ENCODE measurements around the gene CCS. TPM values are rescaled to one million over a fixed set of nuclear protein-coding genes. Genes with fewer than 3 reads are reported as not detected.
A peak's percentile ranks its signal among the peaks of the same experiment; 100 is the strongest.

CCS gene
- total and polyA plus RNA-seq, 7 experiments from 2014 or later, result 32.8 to 63.5 (median 42.5) TPM

DNA sequence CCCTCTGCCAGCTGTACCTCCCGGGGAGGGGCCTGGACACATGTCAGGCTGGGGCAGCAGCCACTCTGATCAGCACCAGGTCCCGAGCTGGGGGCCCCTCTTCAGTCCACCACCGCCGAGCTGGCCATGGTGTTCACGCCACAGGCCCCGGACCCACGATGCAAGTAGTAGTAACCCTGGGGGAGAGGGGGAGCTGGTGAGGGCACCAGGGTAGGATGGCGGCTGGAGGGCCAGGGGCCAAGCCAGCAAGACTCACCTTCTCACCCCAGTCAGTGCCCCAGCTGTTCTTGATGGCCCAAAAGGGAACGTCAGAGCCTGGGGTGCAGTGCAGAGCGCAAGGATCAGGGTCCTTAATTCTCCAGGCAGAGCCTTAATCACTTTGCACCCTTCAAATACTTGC lies 29.2 kb upstream of the CCS start:
- CTCF ChIA-PET, result interaction anchor here (0.6 kb wide), 1 partner anchor 45 kb away, joined by 5 read pairs; no protein-coding TSS in a partner anchor
- POLR2A ChIA-PET, result no interaction called here
- peaks cover 0 to 3% (median 0%) of the 10 kb centered on the region in 5 donors for H3K36me3 Mint-ChIP-seq
- Histone ChIP-seq H3K4me3 (ENCODE audit: low read length) (no peak overlapping the region), H3K27me3 (ENCODE audit: control insufficient read depth in 2 of 2, insufficient read depth in 2 of 2, low read length in 2 of 2) (no peaks in the 10 kb centered on the region), H3K27ac (ENCODE audit: low read depth, low read length) (no peak overlapping the region), H3K4me1 (ENCODE audit: control insufficient read depth in 2 of 2, insufficient read depth in 2 of 2, low read length in 2 of 2) (peaks cover 0 to 10% of the 10 kb centered on the region in 2 donors), H3K9me3 (ENCODE audit: control insufficient read depth in 2 of 3, low read length in 3 of 3) (no peaks in the 10 kb centered on the region), H3K36me3 (ENCODE audit: control insufficient read depth in 2 of 3, insufficient read depth in 3 of 3, low read length in 3 of 3) (no peaks in the 10 kb centered on the region)
- intact Hi-C loops (cut with micrococcal nuclease), result no loop called here
- ATAC-seq, result no peak
- H3K9me3 Mint-ChIP-seq, result no peaks in the 10 kb centered on the region
- no peak overlapping the region for H3K27ac Mint-ChIP-seq
- peaks cover 2 to 15% (median 11%) of the 10 kb centered on the region in 7 donors for H3K4me1 Mint-ChIP-seq
- no peak overlapping the region for H3K4me3 Mint-ChIP-seq
- no peak for DNase-seq
- H3K27me3 Mint-ChIP-seq, result peaks cover 0 to 27% (median 1%) of the 10 kb centered on the region in 5 donors

DNA sequence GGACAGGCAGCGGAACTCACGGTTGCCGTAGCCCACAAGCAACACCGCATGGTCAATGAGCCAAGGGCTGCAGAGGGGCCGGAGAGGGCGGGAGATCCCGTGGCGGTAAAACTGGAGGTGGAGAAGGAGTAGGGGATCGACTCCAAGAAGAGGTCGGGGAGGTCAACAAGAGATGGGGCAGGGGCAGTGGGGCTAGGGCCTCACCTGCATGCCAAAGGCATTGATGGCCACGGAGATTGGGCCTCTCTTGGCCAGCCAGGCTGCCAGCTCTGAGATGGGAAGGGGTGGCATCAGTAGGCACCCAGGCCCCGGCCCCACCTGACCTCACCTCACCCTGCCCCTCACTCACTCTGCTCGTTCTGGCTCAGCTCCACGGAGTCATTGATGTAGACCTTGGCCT lies 28.4 kb upstream of the CCS start:
- peak overlapping the region in 1 of 10 donors; percentile 75 for H3K4me3 Mint-ChIP-seq
- intact Hi-C loops (cut with micrococcal nuclease), result no loop called here
- no peak overlapping the region for H3K27ac Mint-ChIP-seq

DNA sequence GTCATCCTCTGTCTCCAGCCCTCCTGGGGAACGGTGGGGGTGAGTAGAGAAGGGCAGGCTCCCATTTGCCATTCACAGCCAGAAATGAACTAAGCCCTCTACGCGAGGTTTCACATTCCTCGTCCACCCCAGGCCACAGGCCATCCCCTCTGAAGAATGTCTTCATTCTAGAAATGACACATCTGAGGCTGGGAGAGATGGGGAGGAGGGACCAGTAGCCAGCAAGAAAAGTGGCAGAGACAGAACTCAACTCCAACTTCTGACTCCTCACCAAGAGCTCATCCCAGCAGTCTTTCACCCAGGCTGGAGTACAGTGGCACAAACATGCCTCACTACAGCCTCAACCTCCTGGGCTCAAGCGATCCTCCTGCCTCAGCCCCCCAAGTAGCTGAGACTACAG lies 28.0 kb upstream of the CCS start:
- Histone ChIP-seq H3K27me3 (ENCODE audit: control insufficient read depth in 2 of 2, insufficient read depth in 2 of 2, low read length in 2 of 2) (no peaks in the 10 kb centered on the region), H3K36me3 (ENCODE audit: control insufficient read depth in 2 of 3, insufficient read depth in 3 of 3, low read length in 3 of 3) (no peaks in the 10 kb centered on the region), H3K4me1 (ENCODE audit: control insufficient read depth in 2 of 2, insufficient read depth in 2 of 2, low read length in 2 of 2) (peaks cover 0 to 6% of the 10 kb centered on the region in 2 donors), H3K4me3 (ENCODE audit: low read length) (no peak overlapping the region), H3K9me3 (ENCODE audit: control insufficient read depth in 2 of 3, low read length in 3 of 3) (no peaks in the 10 kb centered on the region), H3K27ac (ENCODE audit: low read depth, low read length) (no peak overlapping the region)
- CTCF ChIA-PET, result no interaction called here
- ATAC-seq, result no peak
- POLR2A ChIA-PET, result interaction anchor here (1.1 kb wide), 1 partner anchor 19 kb away, joined by 3 read pairs; the partner anchor contains the start of genes ACTN3 and ZDHHC24
- intact Hi-C loops (cut with micrococcal nuclease), result no loop called here
- peaks cover 0 to 3% (median 0%) of the 10 kb centered on the region in 5 donors for H3K36me3 Mint-ChIP-seq
- peaks cover 2 to 13% (median 8%) of the 10 kb centered on the region in 7 donors for H3K4me1 Mint-ChIP-seq
- peaks cover 0 to 31% (median 0%) of the 10 kb centered on the region in 5 donors for H3K27me3 Mint-ChIP-seq
- H3K4me3 Mint-ChIP-seq, result no peak overlapping the region
- H3K9me3 Mint-ChIP-seq, result no peaks in the 10 kb centered on the region
- no peak for DNase-seq
- no peak overlapping the region for H3K27ac Mint-ChIP-seq

More for the DNA sequence above, 28.4 kb upstream of the CCS start:
- POLR2A ChIA-PET, result no interaction called here
- Mint-ChIP-seq H3K4me1 (peaks cover 2 to 13% (median 8%) of the 10 kb centered on the region in 7 donors), H3K36me3 (peaks cover 0 to 3% (median 0%) of the 10 kb centered on the region in 5 donors), H3K9me3 (no peaks in the 10 kb centered on the region), H3K27me3 (peaks cover 0 to 29% (median 0%) of the 10 kb centered on the region in 5 donors)
- no peak overlapping the region for H3K4me3 ChIP-seq (ENCODE audit: low read length)
- ATAC-seq (no peak), DNase-seq (no peak)
- no peak overlapping the region for H3K27ac ChIP-seq (ENCODE audit: low read depth, low read length)
- no peaks in the 10 kb centered on the region for H3K9me3 ChIP-seq (ENCODE audit: control insufficient read depth in 2 of 3, low read length in 3 of 3)
- H3K36me3 ChIP-seq (ENCODE audit: control insufficient read depth in 2 of 3, insufficient read depth in 3 of 3, low read length in 3 of 3), result no peaks in the 10 kb centered on the region
- no peaks in the 10 kb centered on the region for H3K27me3 ChIP-seq (ENCODE audit: control insufficient read depth in 2 of 2, insufficient read depth in 2 of 2, low read length in 2 of 2)
- H3K4me1 ChIP-seq (ENCODE audit: control insufficient read depth in 2 of 2, insufficient read depth in 2 of 2, low read length in 2 of 2), result peaks cover 0 to 6% of the 10 kb centered on the region in 2 donors
- CTCF ChIA-PET, result no interaction called here

DNA sequence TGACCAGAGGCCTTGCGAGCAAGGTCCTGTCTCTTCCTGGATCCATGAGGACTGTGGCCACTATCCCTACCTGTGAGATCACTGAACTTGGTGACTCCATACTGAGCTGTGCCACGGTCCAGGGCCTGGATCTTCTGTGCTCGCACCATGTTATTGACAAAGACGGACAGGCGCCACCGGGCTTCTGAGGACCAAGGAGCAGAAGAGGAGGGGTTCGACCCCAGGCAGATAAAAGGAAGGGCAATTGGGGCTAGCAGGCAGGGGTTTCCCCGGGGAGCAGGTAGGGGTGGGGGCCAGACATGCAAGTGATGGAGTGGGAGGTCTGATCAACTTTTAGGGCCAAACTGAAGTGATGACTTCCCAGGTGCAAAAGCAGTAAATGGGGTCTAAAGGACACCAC lies 26.8 kb upstream of the CCS start:
- CTCF ChIA-PET, result no interaction called here
- H3K27ac Mint-ChIP-seq, result peak overlapping the region in 2 of 9 donors; percentile 18 to 52
- H3K4me3 Mint-ChIP-seq, result peak overlapping the region in 4 of 10 donors; percentile 17 to 76 (median 55)
- H3K9me3 Mint-ChIP-seq, result no peaks in the 10 kb centered on the region
- ATAC-seq (no peak), DNase-seq (no peak)
- H3K27me3 Mint-ChIP-seq, result peaks cover 0 to 36% (median 0%) of the 10 kb centered on the region in 5 donors
- Histone ChIP-seq H3K27ac (ENCODE audit: low read depth, low read length) (no peak overlapping the region), H3K36me3 (ENCODE audit: control insufficient read depth in 2 of 3, insufficient read depth in 3 of 3, low read length in 3 of 3) (no peaks in the 10 kb centered on the region), H3K4me1 (ENCODE audit: control insufficient read depth in 2 of 2, insufficient read depth in 2 of 2, low read length in 2 of 2) (peaks cover 0 to 6% of the 10 kb centered on the region in 2 donors), H3K9me3 (ENCODE audit: control insufficient read depth in 2 of 3, low read length in 3 of 3) (no peaks in the 10 kb centered on the region), H3K4me3 (ENCODE audit: low read length) (no peak overlapping the region), H3K27me3 (ENCODE audit: control insufficient read depth in 2 of 2, insufficient read depth in 2 of 2, low read length in 2 of 2) (no peaks in the 10 kb centered on the region)
- peaks cover 2 to 13% (median 8%) of the 10 kb centered on the region in 7 donors for H3K4me1 Mint-ChIP-seq
- POLR2A ChIA-PET, result interaction anchor here (1.1 kb wide), 1 partner anchor 20 kb away, joined by 3 read pairs; the partner anchor contains the start of genes ACTN3 and ZDHHC24
- intact Hi-C loops (cut with micrococcal nuclease), result no loop called here
- H3K36me3 Mint-ChIP-seq, result peaks cover 0 to 3% (median 0%) of the 10 kb centered on the region in 5 donors

DNA sequence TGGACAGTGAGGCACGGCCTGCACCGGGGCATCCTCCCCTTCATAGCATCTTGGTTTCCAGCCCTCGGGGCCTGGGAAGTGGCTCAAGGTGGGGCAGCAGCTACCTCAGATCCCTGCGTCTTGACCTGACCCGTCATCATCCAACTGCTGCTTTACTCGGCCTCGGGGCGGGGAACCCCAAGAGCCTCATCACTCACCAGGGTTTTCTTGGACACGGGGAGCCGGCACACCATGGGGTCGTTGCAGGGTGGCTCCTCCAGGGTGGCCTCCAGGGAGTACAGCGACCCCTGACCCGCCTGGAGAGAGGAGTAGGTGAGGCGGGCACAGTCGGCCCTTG lies 25.2 kb upstream of the CCS start:
- no peak for ATAC-seq

DNA sequence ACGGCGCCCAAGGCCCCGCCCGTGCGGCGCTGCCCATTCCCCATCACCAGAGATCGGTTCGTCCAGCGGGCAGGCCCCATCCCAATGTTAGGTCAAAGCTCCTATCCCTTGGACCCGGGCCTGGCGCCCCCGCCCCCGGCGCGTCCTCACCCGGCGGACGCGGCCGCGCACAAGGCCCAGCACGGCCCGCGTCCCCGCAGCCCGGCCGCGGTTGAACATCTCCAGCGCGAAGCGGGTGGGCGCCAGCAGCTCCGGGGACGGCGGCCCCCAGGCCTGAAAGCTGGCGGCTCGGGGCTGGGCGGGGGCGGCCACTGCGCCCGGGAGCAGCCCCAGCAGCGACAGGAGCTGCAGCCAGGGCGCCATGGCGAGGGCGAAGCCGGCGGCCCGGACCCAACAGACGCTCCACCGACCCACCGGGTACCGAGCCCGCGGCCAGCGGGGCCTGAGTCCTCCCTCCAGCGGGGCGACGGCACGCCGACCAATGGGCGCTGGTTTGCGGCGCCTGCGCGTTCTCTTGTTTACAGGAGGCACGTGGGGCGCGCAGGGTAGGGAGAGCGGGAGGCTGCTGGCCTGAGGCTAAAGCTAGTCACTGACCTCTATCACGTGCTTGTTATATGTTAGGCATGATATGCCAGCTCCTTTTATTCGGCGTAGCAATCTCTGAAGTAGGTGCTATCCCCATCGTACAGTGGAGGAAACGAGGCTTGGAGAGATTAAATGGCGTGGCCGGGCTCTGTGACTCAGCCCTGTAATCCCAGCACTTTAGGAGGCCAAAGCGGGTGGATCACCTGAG lies 24.7 kb upstream of the CCS start, which contains the start of gene CTSF:
TSS of gene CTSF (minus strand) at position 483 of the 793 bp plus-strand sequence. CDS start at position 363, 120 bp downstream.
- H3K9me3 Mint-ChIP-seq, result no peaks in the 10 kb centered on the region
- Histone ChIP-seq H3K4me1 (ENCODE audit: control insufficient read depth in 2 of 2, insufficient read depth in 2 of 2, low read length in 2 of 2) (peaks cover 0 to 6% of the 10 kb centered on the region in 2 donors), H3K27me3 (ENCODE audit: control insufficient read depth in 2 of 2, insufficient read depth in 2 of 2, low read length in 2 of 2) (no peaks in the 10 kb centered on the region), H3K9me3 (ENCODE audit: control insufficient read depth in 2 of 3, low read length in 3 of 3) (no peaks in the 10 kb centered on the region), H3K4me3 (ENCODE audit: low read length) (peak within 1 kb of the TSS; percentile 65), H3K36me3 (ENCODE audit: control insufficient read depth in 2 of 3, insufficient read depth in 3 of 3, low read length in 3 of 3) (no peaks in the 10 kb centered on the region), H3K27ac (ENCODE audit: low read depth, low read length) (peak within 1 kb of the TSS; percentile 58)
- H3K4me1 Mint-ChIP-seq, result peaks cover 2 to 13% (median 8%) of the 10 kb centered on the region in 7 donors
- ChIA-PET POLR2A (interaction anchor here (0.6 to 3.0 kb wide), 9 partner anchors 9 to 273 kb away, joined by 3 to 18 read pairs (median 4); partner anchors contain the start of genes RBM14, RBM4, RBM4B and ZDHHC24), CTCF (interaction anchor here (0.6 to 2.9 kb wide), 4 partner anchors 9 to 1836 kb away, joined by 3 to 20 read pairs (median 6); partner anchors contain the start of gene RBM4B)
- H3K36me3 Mint-ChIP-seq, result peaks cover 0 to 3% (median 0%) of the 10 kb centered on the region in 5 donors
- peak; percentile 55 to 72 (median 61) for DNase-seq
- ATAC-seq, result peak; percentile 93
- peak within 1 kb of the TSS; percentile 77 to 89 (median 82) for H3K4me3 Mint-ChIP-seq
- intact Hi-C loops (cut with micrococcal nuclease), result loop anchor here in 1 of 2 donors (2.0 kb wide), 1 partner anchor 22 kb away; the partner anchor contains the start of genes ACTN3 and ZDHHC24
- peak within 1 kb of the TSS in 8 of 9 donors; percentile 77 to 90 (median 82) for H3K27ac Mint-ChIP-seq
- peaks cover 0 to 36% (median 0%) of the 10 kb centered on the region in 5 donors for H3K27me3 Mint-ChIP-seq

More for the DNA sequence above, 25.2 kb upstream of the CCS start:
- Histone ChIP-seq H3K4me3 (ENCODE audit: low read length) (peak overlapping the region; percentile 65), H3K36me3 (ENCODE audit: control insufficient read depth in 2 of 3, insufficient read depth in 3 of 3, low read length in 3 of 3) (no peaks in the 10 kb centered on the region), H3K27me3 (ENCODE audit: control insufficient read depth in 2 of 2, insufficient read depth in 2 of 2, low read length in 2 of 2) (no peaks in the 10 kb centered on the region), H3K4me1 (ENCODE audit: control insufficient read depth in 2 of 2, insufficient read depth in 2 of 2, low read length in 2 of 2) (peaks cover 0 to 6% of the 10 kb centered on the region in 2 donors), H3K9me3 (ENCODE audit: control insufficient read depth in 2 of 3, low read length in 3 of 3) (no peaks in the 10 kb centered on the region), H3K27ac (ENCODE audit: low read depth, low read length) (peak overlapping the region; percentile 58)
- Mint-ChIP-seq H3K27ac (peak overlapping the region in 1 of 9 donors; percentile 47), H3K9me3 (no peaks in the 10 kb centered on the region), H3K4me1 (peaks cover 2 to 13% (median 8%) of the 10 kb centered on the region in 7 donors), H3K4me3 (peak overlapping the region; percentile 49 to 83 (median 73)), H3K36me3 (peaks cover 0 to 3% (median 0%) of the 10 kb centered on the region in 5 donors), H3K27me3 (peaks cover 0 to 36% (median 0%) of the 10 kb centered on the region in 5 donors)
- intact Hi-C loops (cut with micrococcal nuclease), result loop anchor here in 1 of 2 donors (2.0 kb wide), 1 partner anchor 21 kb away; the partner anchor contains the start of genes ACTN3 and ZDHHC24
- POLR2A ChIA-PET, result interaction anchor here (1.2 to 3.0 kb wide), 5 partner anchors 8 to 146 kb away, joined by 4 to 18 read pairs (median 6); partner anchors contain the start of genes RBM4, RBM4B and ZDHHC24
- DNase-seq, result no peak
- CTCF ChIA-PET, result interaction anchor here (0.8 to 2.9 kb wide), 3 partner anchors 10 to 111 kb away, joined by 3 to 20 read pairs (median 7); partner anchors contain the start of gene RBM4B

Data from naive thymus-derived CD4-positive, alpha-beta T cell (primary cell).